IMR-90 (cell line): ENCODE data around the gene PCSK2. TPM values are rescaled to one million over a fixed set of nuclear protein-coding genes. Genes with fewer than 3 reads are reported as not detected.

Experiments
- ATAC-seq: fragments of 200-7000 bp; cut with Tn5 transposase; 2 replicates; pipeline ENCODE4 v1.9.1; 2020; ENCODE audit warnings: low read depth, mild to moderate bottlenecking, moderate library complexity
- BruUV-seq: library from RNA; stranded (reverse); fragments of 400-500 nt; replicated peaks from 2 replicates; lab custom pipeline; 2021; lab: Mats Ljungman, UMichigan
- CTCF ChIA-PET: fragments of 300-600 bp; formaldehyde crosslinking; extraction: SDS; loops from one replicate; lab custom pipeline; 2021; ENCODE audit warnings: antibody characterized with exemption; lab: Yijun Ruan, JAX
- POLR2A ChIA-PET: fragments of 300-600 bp; sonication (Branson Sonifier 250); formaldehyde crosslinking; loops from one replicate; lab custom pipeline; 2022; ENCODE audit warnings: antibody characterized with exemption; ENCODE audit not compliant: unreplicated experiment; lab: Charles Lee
- DNase-seq: peaks from one replicate; pipeline ENCODE4 v3.0.0; 2013
- H2AFZ ChIP-seq: replicated peaks from 2 replicates; pipeline ENCODE3; 2013; ENCODE audit warnings: low read length, mild to moderate bottlenecking; ENCODE audit not compliant: poor library complexity
- H2AK5ac ChIP-seq: 2 replicates; pipeline ENCODE4 v1.6.1; 2013; ENCODE audit warnings: low read depth, low read length, inconsistent platforms
- H2AK9ac ChIP-seq: replicated peaks from 2 replicates; pipeline ENCODE3; 2013; ENCODE audit warnings: mild to moderate bottlenecking, low read depth, low read length, moderate library complexity; ENCODE audit not compliant: poor library complexity
- H2BK120ac ChIP-seq: 2 replicates; pipeline ENCODE4 v1.6.1; 2013; ENCODE audit warnings: low read depth, low read length, inconsistent platforms
- H2BK15ac ChIP-seq: 3 replicates; pipeline ENCODE4 v1.6.1; 2013; ENCODE audit warnings: low read depth, low read length, inconsistent platforms
- H2BK20ac ChIP-seq: 2 replicates; pipeline ENCODE4 v1.6.1; 2013; ENCODE audit warnings: low read depth, mild to moderate bottlenecking, inconsistent platforms, low read length, moderate library complexity
- H2BK5ac ChIP-seq: 2 replicates; pipeline ENCODE4 v1.6.1; 2013; ENCODE audit warnings: mild to moderate bottlenecking, low read depth, low read length, inconsistent platforms; ENCODE audit not compliant: poor library complexity, severe bottlenecking
- H3K14ac ChIP-seq: replicated peaks from 2 replicates; pipeline ENCODE4 v1.6.1; 2013; ENCODE audit warnings: low read depth, low read length, inconsistent platforms
- H3K18ac ChIP-seq: 2 replicates; pipeline ENCODE4 v1.6.1; 2013; ENCODE audit warnings: low read depth, low read length, control low read depth
- H3K23ac ChIP-seq: 2 replicates; pipeline ENCODE4 v1.6.1; 2013; ENCODE audit warnings: low read depth, low read length, inconsistent platforms
- H3K27ac ChIP-seq: 2 replicates; pipeline ENCODE4 v1.5.1; 2013; ENCODE audit warnings: mild to moderate bottlenecking, control low read depth, low read length; ENCODE audit not compliant: insufficient read depth
- H3K27me3 ChIP-seq: 2 replicates; pipeline ENCODE4 v1.6.1; 2013; ENCODE audit warnings: low read length; ENCODE audit not compliant: control insufficient read depth, insufficient read depth
- H3K36me3 ChIP-seq: 2 replicates; pipeline ENCODE4 v1.6.1; 2013; ENCODE audit warnings: low read length, mixed read lengths; ENCODE audit not compliant: control insufficient read depth, insufficient read depth
- H3K4ac ChIP-seq: 2 replicates; pipeline ENCODE4 v1.6.1; 2013; ENCODE audit warnings: low read depth, low read length, inconsistent platforms
- H3K4me1 ChIP-seq: 2 replicates; pipeline ENCODE4 v1.6.1; 2013; ENCODE audit warnings: low read length, mixed read lengths; ENCODE audit not compliant: control insufficient read depth, insufficient read depth
- H3K4me2 ChIP-seq: 2 replicates; pipeline ENCODE4 v1.6.1; 2013; ENCODE audit warnings: low read depth, mild to moderate bottlenecking, control low read depth, low read length, moderate library complexity
- H3K4me3 ChIP-seq: 2 replicates; pipeline ENCODE4 v1.5.1; 2013; ENCODE audit warnings: low read depth, mild to moderate bottlenecking, control low read depth, low read length, moderate library complexity; ENCODE audit not compliant: insufficient read depth
- H3K56ac ChIP-seq: 2 replicates; pipeline ENCODE4 v1.6.1; 2013; ENCODE audit warnings: low read length, inconsistent platforms; ENCODE audit not compliant: insufficient read depth; ENCODE audit errors: extremely low read depth
- H3K79me1 ChIP-seq, 2 experiments: 2 replicates each; pipeline ENCODE4 v1.6.1; 2013; ENCODE audit warnings: low read length in 2 of 2, inconsistent platforms in 1 of 2, low read depth in 1 of 2
- H3K9ac ChIP-seq: 2 replicates; pipeline ENCODE4 v1.6.1; 2013; ENCODE audit warnings: low read depth, low read length, control low read depth
- H3K9me1 ChIP-seq: 2 replicates; pipeline ENCODE4 v1.6.1; 2013; ENCODE audit warnings: low read length, inconsistent platforms; ENCODE audit not compliant: insufficient read depth
- H3K9me3 ChIP-seq: 2 replicates; pipeline ENCODE4 v1.6.1; 2013; ENCODE audit warnings: low read length; ENCODE audit not compliant: control insufficient read depth, insufficient read depth
- H4K20me1 ChIP-seq: 2 replicates; pipeline ENCODE4 v1.6.1; 2013; ENCODE audit warnings: low read length, inconsistent platforms; ENCODE audit not compliant: insufficient read depth
- H4K5ac ChIP-seq: 2 replicates; pipeline ENCODE4 v1.6.1; 2013; ENCODE audit warnings: mild to moderate bottlenecking, low read depth, low read length, control low read depth
- H4K8ac ChIP-seq, 2 experiments: 2 replicates each; pipeline ENCODE4 v1.6.1; 2013; ENCODE audit warnings: low read depth in 2 of 2, low read length in 2 of 2, control low read depth in 1 of 2, inconsistent platforms in 1 of 2
- H4K91ac ChIP-seq: 2 replicates; pipeline ENCODE4 v1.6.1; 2013; ENCODE audit warnings: low read depth, low read length, inconsistent platforms; ENCODE audit not compliant: insufficient read depth
- CHD1 ChIP-seq: IDR thresholded peaks from 2 replicates; pipeline ENCODE4 v1.6.1; 2012; ENCODE audit warnings: low read depth, low read length, improper control_type of control experiment
- MAFK ChIP-seq: IDR thresholded peaks from 2 replicates; pipeline ENCODE4 v1.6.1; 2012; ENCODE audit warnings: low read depth, low read length, improper control_type of control experiment
- MXI1 ChIP-seq: IDR thresholded peaks from 2 replicates; pipeline ENCODE4 v1.6.1; 2012; ENCODE audit warnings: low read depth, mild to moderate bottlenecking, low read length, moderate library complexity, borderline replicate concordance
- RAD21 ChIP-seq: IDR thresholded peaks from 2 replicates; pipeline ENCODE4 v1.6.1; 2012; ENCODE audit warnings: low read length, improper control_type of control experiment
- SMC3 ChIP-seq: fragments of 150-350 bp; IDR thresholded peaks from 2 replicates; pipeline ENCODE4 v1.6.1; 2016; ENCODE audit warnings: low read depth, mild to moderate bottlenecking, antibody characterized with exemption, low read length, moderate library complexity
- WGBS, 2 experiments: methylation state at CpG; one replicate each; pipeline versions ENCODE4 v1.1.5 to v1.1.7; 2013; ENCODE audit warnings: missing lambda C conversion rate in 2 of 2; ENCODE audit not compliant: insufficient read length in 1 of 2; ENCODE audit errors: extremely low coverage in 2 of 2; 5-methylcytosine and 5-hydroxymethylcytosine counted together
- dilution Hi-C: fragments of 300-500 bp; cut with HindIII; formaldehyde crosslinking; loops from one replicate; pipeline ENCODE4 v1.14.3; 2018; ENCODE audit warnings: low sequenced_read_pairs; ENCODE audit not compliant: unreplicated experiment
- in situ Hi-C: fragments of 300-500 bp; cut with MboI; formaldehyde crosslinking; loops from 3 replicates; pipeline ENCODE4 v1.14.3; 2019; ENCODE audit warnings: low sequenced_read_pairs, inconsistent platforms, mixed read lengths
- intact Hi-C: fragments of 100-400 bp; cut with micrococcal nuclease; formaldehyde crosslinking; loops from 2 replicates; pipeline ENCODE4 v1.10.0; 2022
- polyA plus RNA-seq, 3 experiments: library from polyadenylated mRNA; depleted of rRNA; stranded (reverse); fragments of >200 nt; gene quantifications; 2 replicates each; pipeline ENCODE4 v1.2.3, GENCODE V29; 2012; ENCODE audit warnings: low replicate concordance in 1 of 3
- total RNA-seq: library from RNA; depleted of rRNA; stranded (reverse); fragments of >200 nt; gene quantifications from 2 replicates; pipeline ENCODE4 v1.2.3, GENCODE V29; 2012
- TF ChIP-seq, protein P1 (sequence below): fragments of 150-350 bp; IDR thresholded peaks from 2 replicates; pipeline ENCODE4 v1.6.1; 2017; ENCODE audit warnings: mild to moderate bottlenecking, antibody characterized with exemption, low read length, low read depth
- TF ChIP-seq, protein P2 (sequence below): conservative IDR thresholded peaks from 2 replicates; pipeline ENCODE4 v1.5.1; 2012; ENCODE audit warnings: mild to moderate bottlenecking, low read depth, low read length, improper control_type of control experiment

Gene PCSK2
- total and polyA plus RNA-seq, 2 of the 4 experiments (the other 2 are of a cell fraction) = not detected

DNA sequence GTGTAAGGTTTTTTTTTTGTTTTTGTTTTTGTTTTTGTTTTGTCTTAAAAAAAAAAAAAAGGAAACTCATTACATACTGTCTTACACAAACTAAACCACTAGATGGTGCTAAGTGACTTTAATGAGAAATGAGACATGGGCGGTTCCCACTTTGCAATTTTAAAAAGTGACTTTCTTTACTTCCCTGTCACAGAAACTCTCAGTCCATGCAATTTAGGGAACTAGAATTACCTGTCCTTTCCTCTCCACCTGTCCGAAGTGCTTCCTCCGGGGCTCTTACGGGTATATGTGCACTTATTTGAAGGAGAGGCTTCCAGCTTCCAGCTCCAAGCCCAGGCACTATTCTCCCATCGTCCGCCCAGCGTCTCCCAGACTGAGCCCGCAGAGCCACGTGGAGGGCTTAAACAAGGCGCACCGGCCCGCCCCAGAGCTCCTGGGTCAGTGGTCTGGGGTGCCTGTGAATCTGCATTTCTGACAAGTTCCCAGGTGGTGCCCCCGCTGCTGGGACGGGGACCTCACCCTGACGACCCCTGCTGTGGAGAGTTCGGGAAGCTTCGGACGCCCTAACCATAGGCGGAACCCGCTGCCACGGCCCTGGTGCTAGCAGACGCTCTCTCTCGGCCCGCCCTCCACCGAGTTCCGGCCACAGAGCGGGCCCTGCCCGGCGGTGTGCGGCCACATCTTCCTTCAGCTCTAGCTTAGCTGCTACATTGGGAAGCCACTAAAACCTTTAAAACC is 278.2 kb downstream of the PCSK2 start:
- Histone ChIP-seq H3K14ac (0 out of 2 replicates have a peak overlapping the region, but pooled peaks have one; percentile 72), H3K56ac (0 out of 2 replicates have a peak overlapping the region, but pooled peaks have one; percentile 49), H2AK9ac (peak overlapping the region; percentile 90), H2BK120ac (peak overlapping the region; percentile 41; the same call in 1 of the 2 replicates), H3K9me1 (no peaks in the 10 kb centered on the region), H3K4me3 (peak overlapping the region; percentile 43), H4K5ac (peak overlapping the region; percentile 17; the same call in 1 of the 2 replicates), H2BK5ac (no peak overlapping the region), H3K4ac (peak overlapping the region; percentile 56), H2AK5ac (0 out of 2 replicates have a peak overlapping the region, but pooled peaks have one; percentile 68), H3K9ac (peak overlapping the region; percentile 39), H3K36me3 (no peaks in the 10 kb centered on the region), H3K4me1 (peaks cover 4% of the 10 kb centered on the region; the same call in 1 of the 2 replicates), H3K4me2 (peak overlapping the region; percentile 84), H3K79me1 (no peaks in the 10 kb centered on the region), H4K8ac (peak overlapping the region in 1 of 2 experiments; percentile 82; a peak in 3 of 4 replicates), H3K9me3 (no peaks in the 10 kb centered on the region), H2AFZ (peak overlapping the region; percentile 97), H3K27ac (no peak overlapping the region), H4K20me1 (no peaks in the 10 kb centered on the region), H4K91ac (peak overlapping the region; percentile 44), H3K27me3 (peaks cover 9% of the 10 kb centered on the region; the same call in 1 of the 2 replicates), H2BK20ac (0 out of 2 replicates have a peak overlapping the region, but pooled peaks have one; percentile 10), H3K23ac (0 out of 2 replicates have a peak overlapping the region, but pooled peaks have one; percentile 8), H3K18ac (no peak overlapping the region), H2BK15ac (no peak overlapping the region)
- ChIA-PET POLR2A (no interaction called here), CTCF (interaction anchor here (0.5 to 1.2 kb wide), 12 partner anchors 9 to 936 kb away, joined by 3 to 8 read pairs (median 3); partner anchors contain the start of genes BFSP1 and OVOL2)
- DNase-seq (peak; percentile 59), ATAC-seq (peak; percentile 82)
- no TSS peak for BruUV-seq
- TF ChIP-seq MXI1 (peak; percentile 89), SMC3 (peak; percentile 72), MAFK (no peak), RAD21 (peak; percentile 83), CHD1 (no peak)
- TF ChIP-seq, protein P1, sequence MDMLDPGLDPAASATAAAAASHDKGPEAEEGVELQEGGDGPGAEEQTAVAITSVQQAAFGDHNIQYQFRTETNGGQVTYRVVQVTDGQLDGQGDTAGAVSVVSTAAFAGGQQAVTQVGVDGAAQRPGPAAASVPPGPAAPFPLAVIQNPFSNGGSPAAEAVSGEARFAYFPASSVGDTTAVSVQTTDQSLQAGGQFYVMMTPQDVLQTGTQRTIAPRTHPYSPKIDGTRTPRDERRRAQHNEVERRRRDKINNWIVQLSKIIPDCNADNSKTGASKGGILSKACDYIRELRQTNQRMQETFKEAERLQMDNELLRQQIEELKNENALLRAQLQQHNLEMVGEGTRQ = no peak
- TF ChIP-seq, protein P2, sequence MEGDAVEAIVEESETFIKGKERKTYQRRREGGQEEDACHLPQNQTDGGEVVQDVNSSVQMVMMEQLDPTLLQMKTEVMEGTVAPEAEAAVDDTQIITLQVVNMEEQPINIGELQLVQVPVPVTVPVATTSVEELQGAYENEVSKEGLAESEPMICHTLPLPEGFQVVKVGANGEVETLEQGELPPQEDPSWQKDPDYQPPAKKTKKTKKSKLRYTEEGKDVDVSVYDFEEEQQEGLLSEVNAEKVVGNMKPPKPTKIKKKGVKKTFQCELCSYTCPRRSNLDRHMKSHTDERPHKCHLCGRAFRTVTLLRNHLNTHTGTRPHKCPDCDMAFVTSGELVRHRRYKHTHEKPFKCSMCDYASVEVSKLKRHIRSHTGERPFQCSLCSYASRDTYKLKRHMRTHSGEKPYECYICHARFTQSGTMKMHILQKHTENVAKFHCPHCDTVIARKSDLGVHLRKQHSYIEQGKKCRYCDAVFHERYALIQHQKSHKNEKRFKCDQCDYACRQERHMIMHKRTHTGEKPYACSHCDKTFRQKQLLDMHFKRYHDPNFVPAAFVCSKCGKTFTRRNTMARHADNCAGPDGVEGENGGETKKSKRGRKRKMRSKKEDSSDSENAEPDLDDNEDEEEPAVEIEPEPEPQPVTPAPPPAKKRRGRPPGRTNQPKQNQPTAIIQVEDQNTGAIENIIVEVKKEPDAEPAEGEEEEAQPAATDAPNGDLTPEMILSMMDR = peak; percentile 79
- intact Hi-C loops = loop anchor here (1.0 to 10.0 kb wide), 4 partner anchors 110 to 771 kb away; no protein-coding TSS in a partner anchor
- 10% methylated on average over 4 of the region's 30 CpGs; no CpG with 5 or more reads in 1 of the 2 experiments for WGBS, 2 experiments
- dilution Hi-C loops = no loop called here
- in situ Hi-C loops = loop anchor here (10.0 kb wide), 1 partner anchor 770 kb away; no protein-coding TSS in a partner anchor
